NT2/D1 (cell line): ENCODE results near the gene TNFRSF13B.
"Not testable (repeated sequence)": the region's sequence is repeated elsewhere in the genome, so short reads cannot be mapped to it uniquely, and the experiment has no call there.

Source experiments
- SUZ12 ChIP-seq: IDR thresholded peaks from 2 replicates; pipeline ENCODE4 v1.6.1; 2011; ENCODE audit not compliant: insufficient read length, insufficient read depth; ENCODE audit errors: extremely low read depth
- YY1 ChIP-seq: IDR thresholded peaks from 2 replicates; pipeline ENCODE4 v1.6.1; 2011; ENCODE audit not compliant: insufficient read length, insufficient read depth
- ZNF274 ChIP-seq: IDR thresholded peaks from 2 replicates; pipeline ENCODE4 v1.6.1; 2011; ENCODE audit warnings: mild to moderate bottlenecking, low read depth, low read length

DNA sequence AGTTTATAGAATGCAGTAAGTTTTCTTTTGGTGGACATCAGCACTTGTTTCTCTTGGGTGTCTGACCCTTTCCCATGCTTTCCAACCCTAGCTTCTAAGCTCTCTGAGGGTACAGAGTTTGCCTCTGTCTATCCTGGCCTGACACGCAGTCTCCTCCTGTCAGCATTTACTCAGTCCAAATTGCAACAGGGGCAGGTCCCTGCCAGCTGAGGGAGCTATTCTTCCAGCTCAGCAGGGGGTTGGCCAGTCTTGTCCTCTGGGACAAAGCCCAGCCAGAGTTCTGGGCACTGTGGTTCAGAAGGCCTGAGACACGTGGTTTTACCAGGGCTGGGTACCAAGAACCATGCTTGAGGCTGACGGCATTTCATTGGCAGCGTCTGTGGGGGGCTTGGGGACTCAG, 38.1 kb upstream of the TNFRSF13B start:
- not testable (repeated sequence) for TF ChIP-seq ZNF274, YY1, SUZ12
